ENCODE measurements around the gene ADAM12.

DNA sequence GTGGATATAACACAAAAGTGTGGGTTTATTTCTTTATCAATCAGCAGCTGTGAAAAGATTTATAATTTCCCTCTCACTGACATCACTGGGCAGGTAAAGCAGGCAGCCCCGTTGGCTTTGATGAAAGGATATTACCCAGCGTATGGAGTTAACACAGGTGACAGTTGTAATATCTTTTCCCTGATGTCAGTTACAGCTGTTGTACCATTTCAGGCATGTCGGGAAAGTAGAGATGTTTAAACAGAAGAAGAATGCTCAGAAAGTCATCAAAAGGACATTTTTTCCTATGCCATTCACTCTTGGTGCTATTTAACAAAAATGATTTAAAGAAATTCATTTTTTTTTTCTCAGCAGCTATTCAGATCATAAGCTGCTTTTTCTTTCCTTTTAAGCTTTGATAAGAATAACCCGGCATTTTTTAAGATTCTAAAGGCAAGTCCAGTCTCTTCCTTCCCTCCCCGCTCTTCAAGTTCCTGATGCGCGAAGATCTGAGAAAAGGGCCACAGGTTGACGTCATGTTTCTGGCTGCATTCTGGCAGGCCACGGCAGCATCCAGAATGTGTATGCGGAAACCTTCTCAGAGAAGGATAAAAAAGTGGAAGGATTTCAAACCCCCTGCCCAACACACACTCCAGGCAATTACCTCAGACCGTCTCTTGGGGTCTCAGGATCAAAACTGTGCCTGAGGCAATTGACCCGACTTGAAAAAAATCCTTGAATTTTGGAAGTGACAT is 32.5 kb upstream of the ADAM12 start:
- TF ChIP-seq POLR2AphosphoS5 (IDR thresholded peaks at IDR 0.05; ENCODE audit: insufficient read depth in 1 of 2, low read depth in 1 of 2) (no peak), CTCF (IDR thresholded peaks at IDR 0.05) (no peak)
